T47D (cell line): Measurements from ENCODE around the gene GPX8.

Experiments
- DNase-seq, 2 experiments: peaks; one replicate each; pipeline versions ENCODE4 v3.0.0 to v3.0.0-alpha.2; 2011 to 2012; ENCODE audit warnings: low read depth in 1 of 2, low spot score in 1 of 2
- JUND ChIP-seq: IDR thresholded peaks from 2 replicates; pipeline ENCODE4 v1.6.1; 2012; ENCODE audit warnings: low read depth
- in situ Hi-C: cut with HindIII; loops from 2 replicates; pipeline ENCODE4 v1.10.0; 2016; ENCODE audit warnings: low sequenced_read_pairs, low pct_unique_long_range_greater_than_20kb

The GPX8 gene

GRCh38 chr5:55149308-55149795 lies 10.6 kb upstream of the GPX8 start:
- no peak for DNase-seq
- in situ Hi-C loops, result loop anchor here (25.0 kb wide), 1 partner anchor 212 kb away; no protein-coding TSS in a partner anchor
- no peak for TF ChIP-seq JUND

- in situ Hi-C loops, result no loop called here
- no peak for DNase-seq
- TF ChIP-seq JUND, result no peak
These were observed 7.8 kb upstream of the GPX8 start for GRCh38 chr5:55151923-55152842.

- no peak for DNase-seq
- in situ Hi-C loops, result no loop called here
- no peak for TF ChIP-seq JUND
These were observed 5.1 kb upstream of the GPX8 start for GRCh38 chr5:55154873-55155272.

- in situ Hi-C loops, result no loop called here
- DNase-seq, result peak; percentile 39 to 81
- TF ChIP-seq JUND, result no peak
These were observed 680 bp downstream of the GPX8 start for GRCh38 chr5:55160493-55161209.

- TF ChIP-seq JUND, result no peak
- DNase-seq, result no peak
- in situ Hi-C loops, result no loop called here
These were observed 2.7 kb downstream of the GPX8 start for GRCh38 chr5:55162666-55163065.

- no peak for TF ChIP-seq JUND
- in situ Hi-C loops, result no loop called here
- DNase-seq, result no peak
These were observed 11.5 kb downstream of the GPX8 start for GRCh38 chr5:55171471-55171870.

GRCh38 chr5:55172051-55172899 lies 12.3 kb downstream of the GPX8 start:
- in situ Hi-C loops, result no loop called here
- DNase-seq, result peak; percentile 83 to 95
- no peak for TF ChIP-seq JUND

- DNase-seq, result peak; percentile 83 to 87
- no peak for TF ChIP-seq JUND
- in situ Hi-C loops, result no loop called here
These were observed 13.1 kb downstream of the GPX8 start, which contains the start of gene CDC20B for GRCh38 chr5:55172937-55173686. Gene CDC20B, minus strand, starts transcription at chr5:55173177. Its CDS starts 177 bp downstream, at chr5:55173000.

- in situ Hi-C loops, result no loop called here
- TF ChIP-seq JUND, result no peak
- DNase-seq, result peak in 1 of 2 experiments; percentile 13
These were observed 13.8 kb downstream of the GPX8 start for GRCh38 chr5:55173687-55174230.

GRCh38 chr5:55175781-55176175 lies 15.8 kb downstream of the GPX8 start:
- DNase-seq, result no peak
- TF ChIP-seq JUND, result no peak
- in situ Hi-C loops, result no loop called here

GRCh38 chr5:55176176-55176818 lies 16.3 kb downstream of the GPX8 start:
- in situ Hi-C loops, result no loop called here
- DNase-seq, result peak; percentile 72 to 89
- no peak for TF ChIP-seq JUND
